K562 (cell line): Measurements from ENCODE around the gene MBLAC2. TPM values are rescaled to one million over a fixed set of nuclear protein-coding genes. Genes with fewer than 3 reads are reported as not detected.
A peak's percentile ranks its signal among the peaks of the same experiment; 100 is the strongest.

ENCODE experiments used
- MCM2 ChIP-seq: fragments of 450-650 bp; IDR thresholded peaks from 2 replicates; pipeline ENCODE4 v1.6.1; 2017; ENCODE audit warnings: low read depth, mild to moderate bottlenecking
- MEF2A ChIP-seq: IDR thresholded peaks from 2 replicates; pipeline ENCODE4 v1.6.1; 2011; ENCODE audit warnings: low read depth, mild to moderate bottlenecking, low read length, moderate library complexity; ENCODE audit not compliant: control insufficient read depth
- MNT ChIP-seq, 2 experiments: fragments of 450-650 bp; conservative IDR thresholded peaks; 2 replicates each; pipeline ENCODE4 v1.6.1; 2017; ENCODE audit warnings: mild to moderate bottlenecking in 2 of 2, moderate library complexity in 2 of 2
- NFIX ChIP-seq: fragments of 250-450 bp; sonication (Bioruptor Pico); IDR thresholded peaks from 2 replicates; pipeline ENCODE4 v1.4.0; 2020; ENCODE audit warnings: low read depth, mild to moderate bottlenecking, moderate library complexity
- PHTF2 ChIP-seq: fragments of 250-450 bp; sonication (Bioruptor Pico); IDR thresholded peaks from 2 replicates; pipeline ENCODE4 v1.5.0; 2021; ENCODE audit warnings: mild to moderate bottlenecking
- PTTG1 ChIP-seq: fragments of 450-650 bp; IDR thresholded peaks from 2 replicates; pipeline ENCODE4 v1.6.1; 2016; ENCODE audit warnings: low read depth, mild to moderate bottlenecking, missing genetic modification characterization, missing compliant biosample characterization
- ZBTB26 ChIP-seq: fragments of 450-650 bp; formaldehyde crosslinking; IDR thresholded peaks from 2 replicates; pipeline ENCODE4 v1.4.0; 2022; ENCODE audit warnings: missing genetic modification characterization
- ZNF24 ChIP-seq: fragments of 450-650 bp; IDR thresholded peaks from 2 replicates; pipeline ENCODE4 v1.6.1; 2016
- ZNF277 ChIP-seq: fragments of 250-450 bp; sonication (Bioruptor Pico); IDR thresholded peaks from 2 replicates; pipeline ENCODE4 v1.8.0; 2022; ENCODE audit warnings: inconsistent platforms, mild to moderate bottlenecking, moderate library complexity, borderline replicate concordance
- ZNF280A ChIP-seq: fragments of 450-650 bp; IDR thresholded peaks from 2 replicates; pipeline ENCODE4 v1.6.1; 2018; ENCODE audit warnings: mild to moderate bottlenecking, low read depth; ENCODE audit not compliant: partially characterized antibody
- ZNF561 ChIP-seq: fragments of 450-650 bp; formaldehyde crosslinking; conservative IDR thresholded peaks from 2 replicates; pipeline ENCODE4 v1.4.0; 2020; ENCODE audit warnings: mild to moderate bottlenecking, moderate library complexity
- polyA plus RNA-seq, 8 experiments: library from polyadenylated mRNA; depleted of rRNA in 4 of 8; stranded (reverse) in 5 of 8; unstranded in 3 of 8; fragments of >200 nt; fragmentation: Nextera tagmentation in 2 of 8; fragmentation: Illumina TruSeq in 1 of 8; extraction: Ambion mirVana in 2 of 8; extraction: Trizol in 1 of 8; gene quantifications; 2 replicates each; pipeline versions ENCODE4 v1.2.1 to v1.2.3, GENCODE V29; 2011 to 2014; ENCODE audit warnings: inconsistent platforms in 1 of 8, missing spikeins in 1 of 8
- total RNA-seq, 7 experiments: library from RNA; depleted of rRNA in 6 of 7; stranded (reverse); fragments of >200 nt in 6 of 7; fragmentation: Illumina TruSeq in 2 of 7; extraction: Trizol in 2 of 7; gene quantifications; 2 replicates each; pipeline versions ENCODE4 v1.2.1 to v1.2.3, GENCODE V29; 2011 to 2021; ENCODE audit warnings: low replicate concordance in 1 of 7
- TF ChIP-seq, protein P1 (sequence below): fragments of 200-800 bp; sonication (Bioruptor generic); IDR thresholded peaks from 2 replicates; pipeline ENCODE4 v1.6.1; 2017; ENCODE audit warnings: missing genetic modification characterization, missing compliant biosample characterization
- TF ChIP-seq, protein P2 (sequence below), 2 experiments: fragments of 450-650 bp in 1 of 2; IDR thresholded peaks; 2 replicates each; pipeline ENCODE4 v1.6.1; 2011 to 2017; ENCODE audit warnings: low read depth in 2 of 2, antibody characterized with exemption in 1 of 2, borderline replicate concordance in 1 of 2, low read length in 1 of 2, mild to moderate bottlenecking in 1 of 2, mixed read lengths in 1 of 2; ENCODE audit not compliant: control insufficient read depth in 1 of 2

The MBLAC2 gene
- total and polyA plus RNA-seq, 9 of the 15 experiments (the other 6 are each of a cell fraction or from before 2014, with no cell fraction given), result 2.4 to 13.1 (median 10.3) TPM

GRCh38 chr5:90408571-90409317, 65.8 kb downstream of the MBLAC2 start (continued):
- TF ChIP-seq ZNF280A (no peak), ZNF24 (peak; percentile 9; the same call in 1 of the 2 replicates), MEF2A (no peak), MCM2 (no peak), PTTG1 (tag) (no peak), PHTF2 (no peak), NFIX (CRISPR knock-in tag) (no peak), ZNF561 (CRISPR knock-in tag) (no peak), ZNF277 (no peak), MNT (conservative IDR thresholded peaks at IDR 0.05) (no peak; a peak in 1 of 4 replicates), ZBTB26 (CRISPR knock-in tag) (no peak)
- TF ChIP-seq, protein P1, sequence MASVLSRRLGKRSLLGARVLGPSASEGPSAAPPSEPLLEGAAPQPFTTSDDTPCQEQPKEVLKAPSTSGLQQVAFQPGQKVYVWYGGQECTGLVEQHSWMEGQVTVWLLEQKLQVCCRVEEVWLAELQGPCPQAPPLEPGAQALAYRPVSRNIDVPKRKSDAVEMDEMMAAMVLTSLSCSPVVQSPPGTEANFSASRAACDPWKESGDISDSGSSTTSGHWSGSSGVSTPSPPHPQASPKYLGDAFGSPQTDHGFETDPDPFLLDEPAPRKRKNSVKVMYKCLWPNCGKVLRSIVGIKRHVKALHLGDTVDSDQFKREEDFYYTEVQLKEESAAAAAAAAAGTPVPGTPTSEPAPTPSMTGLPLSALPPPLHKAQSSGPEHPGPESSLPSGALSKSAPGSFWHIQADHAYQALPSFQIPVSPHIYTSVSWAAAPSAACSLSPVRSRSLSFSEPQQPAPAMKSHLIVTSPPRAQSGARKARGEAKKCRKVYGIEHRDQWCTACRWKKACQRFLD (CRISPR knock-in tag), result 0 out of 2 replicates have a peak, but pooled peaks have one; percentile 61
- TF ChIP-seq, protein P2, sequence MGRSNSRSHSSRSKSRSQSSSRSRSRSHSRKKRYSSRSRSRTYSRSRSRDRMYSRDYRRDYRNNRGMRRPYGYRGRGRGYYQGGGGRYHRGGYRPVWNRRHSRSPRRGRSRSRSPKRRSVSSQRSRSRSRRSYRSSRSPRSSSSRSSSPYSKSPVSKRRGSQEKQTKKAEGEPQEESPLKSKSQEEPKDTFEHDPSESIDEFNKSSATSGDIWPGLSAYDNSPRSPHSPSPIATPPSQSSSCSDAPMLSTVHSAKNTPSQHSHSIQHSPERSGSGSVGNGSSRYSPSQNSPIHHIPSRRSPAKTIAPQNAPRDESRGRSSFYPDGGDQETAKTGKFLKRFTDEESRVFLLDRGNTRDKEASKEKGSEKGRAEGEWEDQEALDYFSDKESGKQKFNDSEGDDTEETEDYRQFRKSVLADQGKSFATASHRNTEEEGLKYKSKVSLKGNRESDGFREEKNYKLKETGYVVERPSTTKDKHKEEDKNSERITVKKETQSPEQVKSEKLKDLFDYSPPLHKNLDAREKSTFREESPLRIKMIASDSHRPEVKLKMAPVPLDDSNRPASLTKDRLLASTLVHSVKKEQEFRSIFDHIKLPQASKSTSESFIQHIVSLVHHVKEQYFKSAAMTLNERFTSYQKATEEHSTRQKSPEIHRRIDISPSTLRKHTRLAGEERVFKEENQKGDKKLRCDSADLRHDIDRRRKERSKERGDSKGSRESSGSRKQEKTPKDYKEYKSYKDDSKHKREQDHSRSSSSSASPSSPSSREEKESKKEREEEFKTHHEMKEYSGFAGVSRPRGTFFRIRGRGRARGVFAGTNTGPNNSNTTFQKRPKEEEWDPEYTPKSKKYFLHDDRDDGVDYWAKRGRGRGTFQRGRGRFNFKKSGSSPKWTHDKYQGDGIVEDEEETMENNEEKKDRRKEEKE (IDR thresholded peaks at IDR 0.05; ENCODE audit: borderline replicate concordance in 1 of 2, control insufficient read depth in 1 of 2, low read depth in 2 of 2, low read length in 1 of 2), result peak in 1 of 2 experiments; percentile 72; a peak in 1 of 4 replicates
